ENCODE results near the gene NFKBIA. TPM values are rescaled to one million over a fixed set of nuclear protein-coding genes. Genes with fewer than 3 reads are reported as not detected.

The NFKBIA gene
- polyA plus RNA-seq, 1 donor (not counting 4 experiments of a cell fraction or from before 2014, with no cell fraction given): 123 TPM

- Histone ChIP-seq H3K27ac (ENCODE audit: control insufficient read depth, insufficient read depth, low read length) (no peak overlapping the region), H2AFZ (ENCODE audit: control insufficient read depth, low read length) (no peak overlapping the region)
Measured at GRCh38 chr14:35351897-35352273, 52.7 kb downstream of the NFKBIA start.

More at GRCh38 chr14:35351897-35352273, 52.7 kb downstream of the NFKBIA start:
- Histone ChIP-seq H4K20me1 (ENCODE audit: control insufficient read depth, extremely low read depth, insufficient read depth, low read length) (no peaks in the 10 kb centered on the region), H3K9me1 (ENCODE audit: control insufficient read depth, extremely low read depth, insufficient read depth, low read length) (no peaks in the 10 kb centered on the region), H3K36me3 (ENCODE audit: control insufficient read depth in 2 of 2, extremely low read depth in 1 of 2, insufficient read depth in 2 of 2, low read length in 2 of 2) (no peaks in the 10 kb centered on the region), H3K9ac (ENCODE audit: control insufficient read depth, extremely low read depth, insufficient read depth, low read length) (no peak overlapping the region), H3K79me2 (ENCODE audit: control insufficient read depth, insufficient read depth, low read length) (no peaks in the 10 kb centered on the region), H3K9me3 (ENCODE audit: control insufficient read depth, low read depth, low read length) (no peaks in the 10 kb centered on the region), H3K4me3 (ENCODE audit: control insufficient read depth in 2 of 3, extremely low read depth in 1 of 3, insufficient read depth in 2 of 3, low read depth in 1 of 3, low read length in 3 of 3) (no peak overlapping the region), H3K4me1 (ENCODE audit: control insufficient read depth, extremely low read depth, insufficient read depth, low read length) (peaks cover 7% of the 10 kb centered on the region), H3K4me2 (ENCODE audit: control insufficient read depth, extremely low read depth, insufficient read depth, low read depth, low read length) (no peak overlapping the region), H3K27me3 (ENCODE audit: control insufficient read depth, extremely low read depth, insufficient read depth, low read length) (no peaks in the 10 kb centered on the region)
- no peak for TF ChIP-seq EZH2 (IDR thresholded peaks at IDR 0.05; ENCODE audit: low read length)
- TF ChIP-seq, protein P1, sequence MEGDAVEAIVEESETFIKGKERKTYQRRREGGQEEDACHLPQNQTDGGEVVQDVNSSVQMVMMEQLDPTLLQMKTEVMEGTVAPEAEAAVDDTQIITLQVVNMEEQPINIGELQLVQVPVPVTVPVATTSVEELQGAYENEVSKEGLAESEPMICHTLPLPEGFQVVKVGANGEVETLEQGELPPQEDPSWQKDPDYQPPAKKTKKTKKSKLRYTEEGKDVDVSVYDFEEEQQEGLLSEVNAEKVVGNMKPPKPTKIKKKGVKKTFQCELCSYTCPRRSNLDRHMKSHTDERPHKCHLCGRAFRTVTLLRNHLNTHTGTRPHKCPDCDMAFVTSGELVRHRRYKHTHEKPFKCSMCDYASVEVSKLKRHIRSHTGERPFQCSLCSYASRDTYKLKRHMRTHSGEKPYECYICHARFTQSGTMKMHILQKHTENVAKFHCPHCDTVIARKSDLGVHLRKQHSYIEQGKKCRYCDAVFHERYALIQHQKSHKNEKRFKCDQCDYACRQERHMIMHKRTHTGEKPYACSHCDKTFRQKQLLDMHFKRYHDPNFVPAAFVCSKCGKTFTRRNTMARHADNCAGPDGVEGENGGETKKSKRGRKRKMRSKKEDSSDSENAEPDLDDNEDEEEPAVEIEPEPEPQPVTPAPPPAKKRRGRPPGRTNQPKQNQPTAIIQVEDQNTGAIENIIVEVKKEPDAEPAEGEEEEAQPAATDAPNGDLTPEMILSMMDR (optimal IDR thresholded peaks at IDR 0.05 in 1 of 3, IDR thresholded peaks at IDR 0.05 in 1 of 3, conservative IDR thresholded peaks at IDR 0.05 in 1 of 3; ENCODE audit: extremely low read depth in 1 of 3, insufficient read depth in 2 of 3, low read length in 3 of 3): no peak
- FAIRE-seq (no peak), DNase-seq (ENCODE audit: low read depth, low spot score) (no peak)
- dilution Hi-C loops (cut with MboI; ENCODE audit: extremely low pct_ligation_motif_present, low sequenced_read_pairs): no loop called here

Other genes starting within 250 kb of the NFKBIA start
- gene PSMA6, start 112.4 kb downstream of the NFKBIA start, polyA plus RNA-seq: 212 to 326 TPM (median 232 TPM) in 3 replicates
- not detected in 3 replicates for gene INSM2, start 129.4 kb upstream of the NFKBIA start, polyA plus RNA-seq

Data from keratinocyte (primary cell).